Activated T-cell treated with anti-CD3 and anti-CD28 coated beads for 24 hours (primary cell): ENCODE data around the gene ATP10D.
"Not testable (repeated sequence)": the region's sequence is repeated elsewhere in the genome, so short reads cannot be mapped to it uniquely, and the experiment has no call there.

Experiments used
- DNase-seq: peaks from one replicate; pipeline ENCODE4 v3.0.0-alpha.2; 2020; ENCODE audit warnings: low read depth

The ATP10D gene

GRCh38 chr4:47535567-47536147 lies 50.6 kb downstream of the ATP10D start:
- DNase-seq: no peak

- no peak for DNase-seq
Observed at GRCh38 chr4:47536966-47537365, 51.9 kb downstream of the ATP10D start.

GRCh38 chr4:47538111-47538824 lies 53.2 kb downstream of the ATP10D start:
- DNase-seq: no peak

DNA sequence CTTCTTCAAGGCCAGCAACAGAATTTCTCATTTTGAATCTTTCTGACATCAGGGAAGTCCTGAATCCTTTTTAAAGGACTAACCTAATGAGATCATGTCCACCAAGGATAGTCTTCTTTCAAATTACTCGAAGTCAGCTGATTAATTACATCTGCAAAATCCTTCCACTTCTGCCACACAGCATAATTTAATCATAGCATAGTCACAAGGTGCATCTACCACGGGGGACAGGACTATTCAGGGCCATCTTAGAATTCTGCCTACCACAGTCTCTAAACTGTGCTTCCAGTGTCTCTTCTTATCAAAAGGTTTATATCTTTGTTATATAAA lies 53.7 kb downstream of the ATP10D start:
- DNase-seq: no peak

DNA sequence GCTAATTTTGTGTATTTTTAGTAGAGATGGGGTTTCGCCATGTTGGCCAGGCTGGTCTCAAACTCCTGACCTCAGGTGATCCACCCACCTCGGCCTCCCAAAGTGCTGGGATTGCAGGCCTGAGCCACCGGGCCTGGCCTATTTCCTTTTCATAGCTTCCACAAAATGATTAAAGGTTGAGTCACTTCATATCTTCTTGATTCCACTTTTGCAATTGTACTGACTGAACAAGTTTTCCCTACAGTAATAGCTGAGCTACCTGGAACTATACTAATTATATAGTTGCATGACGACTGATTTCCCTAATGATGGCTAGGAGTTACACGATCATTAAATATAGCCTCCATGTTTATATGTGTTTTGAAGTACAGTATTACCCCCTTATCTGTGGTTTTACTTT lies 57.6 kb downstream of the ATP10D start:
- not testable (repeated sequence) for DNase-seq

DNA sequence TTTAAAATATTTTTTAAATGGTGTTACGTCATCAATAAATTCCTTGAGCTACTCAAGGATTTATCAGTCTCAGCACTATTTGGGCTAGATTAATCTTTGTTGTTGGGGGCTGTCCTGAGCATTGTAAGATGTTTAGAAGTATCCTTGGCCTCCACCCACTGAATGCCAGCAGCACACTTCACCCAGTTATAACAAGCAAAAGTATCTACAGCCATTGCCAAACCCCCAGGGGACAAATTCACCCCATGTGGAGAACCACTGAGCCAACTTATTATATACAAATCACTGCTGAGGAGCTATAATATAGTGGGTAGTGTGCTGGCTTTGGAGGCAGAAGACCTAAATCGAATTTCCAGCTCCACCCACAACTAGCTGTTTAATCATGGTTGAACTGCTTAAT lies 58.3 kb downstream of the ATP10D start:
- DNase-seq: no peak

GRCh38 chr4:47550357-47550756 lies 65.3 kb downstream of the ATP10D start:
- not testable (repeated sequence) for DNase-seq

- no peak for DNase-seq
Observed at GRCh38 chr4:47550899-47551548, 65.9 kb downstream of the ATP10D start.

DNA sequence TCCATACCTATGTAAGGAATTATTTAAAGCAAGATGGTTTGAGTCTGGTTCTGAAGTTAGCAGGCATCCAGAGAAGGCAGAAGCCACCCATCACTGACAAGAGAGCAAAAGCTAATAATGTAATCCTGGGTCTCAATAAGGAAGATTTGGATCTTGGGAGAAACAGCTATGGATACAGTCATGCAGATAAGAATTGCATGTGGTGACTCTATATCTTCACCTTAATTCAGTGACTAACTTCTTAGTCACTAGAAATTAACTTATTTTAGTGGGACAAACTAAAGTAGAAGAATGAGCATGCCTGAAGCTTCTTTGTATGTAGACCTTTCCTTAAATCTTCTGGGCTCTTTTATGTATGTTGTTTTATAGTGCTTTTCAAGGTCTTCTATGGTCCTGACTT lies 66.6 kb downstream of the ATP10D start:
- no peak for DNase-seq

- no peak for DNase-seq
Observed at GRCh38 chr4:47553329-47554125, 68.5 kb downstream of the ATP10D start.

- not testable (repeated sequence) for DNase-seq
Observed at GRCh38 chr4:47555920-47556319, 70.8 kb downstream of the ATP10D start.

DNA sequence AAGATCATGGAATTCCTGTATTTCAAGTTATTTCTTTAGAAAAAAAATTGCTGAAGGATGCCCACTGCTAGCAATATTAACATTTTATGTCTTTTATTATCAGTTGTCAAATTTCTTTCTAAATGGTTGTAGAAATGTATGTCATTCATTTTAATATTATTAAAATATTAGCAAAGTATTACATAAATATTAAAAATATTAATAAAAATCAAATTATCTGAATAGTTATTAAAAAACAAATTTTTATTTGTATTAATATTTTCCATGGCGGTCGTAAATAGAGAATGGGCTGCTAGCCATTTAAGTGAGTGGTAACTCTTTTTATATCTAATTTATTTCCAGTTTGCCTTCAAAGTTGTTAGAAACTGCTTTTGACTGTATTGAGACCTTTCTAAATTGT lies 72.2 kb downstream of the ATP10D start:
- no peak for DNase-seq

DNA sequence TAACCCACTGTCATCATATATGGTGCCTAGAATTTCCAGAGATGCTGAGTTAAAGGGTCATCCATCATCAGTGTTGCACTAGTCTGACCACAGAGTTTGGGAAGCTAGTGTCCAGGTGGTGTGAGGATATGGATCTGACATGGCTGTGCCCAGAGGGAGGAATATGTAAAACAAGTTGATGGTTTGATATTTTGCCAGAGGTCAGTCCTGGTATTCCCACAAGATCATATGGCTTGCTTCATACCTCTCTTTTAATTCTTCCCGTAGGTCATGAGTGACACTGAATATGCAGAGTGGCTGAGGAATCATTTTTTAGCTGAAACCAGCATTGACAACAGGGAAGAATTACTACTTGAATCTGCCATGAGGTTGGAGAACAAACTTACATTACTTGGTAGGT lies 75.6 kb downstream of the ATP10D start:
- DNase-seq: no peak

- DNase-seq: no peak
Observed at GRCh38 chr4:47561331-47561730, 76.3 kb downstream of the ATP10D start.

DNA sequence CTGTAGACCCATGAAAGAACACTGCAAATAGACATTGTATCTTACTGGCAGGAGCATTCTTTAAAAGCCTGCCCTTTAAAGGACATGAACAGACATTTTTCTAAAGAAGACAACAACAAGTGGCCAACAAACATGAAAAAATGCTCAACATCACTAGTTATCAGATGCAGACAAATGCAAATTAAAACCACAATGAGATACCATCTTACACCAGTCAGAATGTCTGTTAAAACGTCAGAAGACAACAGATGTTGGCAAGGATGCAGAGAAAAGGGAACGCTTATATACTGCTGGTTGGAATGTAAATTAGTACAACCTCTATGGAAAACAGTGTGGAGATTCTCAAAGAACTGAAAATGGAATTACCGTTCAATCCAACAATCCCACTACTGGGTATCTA lies 77.2 kb downstream of the ATP10D start:
- no peak for DNase-seq

DNA sequence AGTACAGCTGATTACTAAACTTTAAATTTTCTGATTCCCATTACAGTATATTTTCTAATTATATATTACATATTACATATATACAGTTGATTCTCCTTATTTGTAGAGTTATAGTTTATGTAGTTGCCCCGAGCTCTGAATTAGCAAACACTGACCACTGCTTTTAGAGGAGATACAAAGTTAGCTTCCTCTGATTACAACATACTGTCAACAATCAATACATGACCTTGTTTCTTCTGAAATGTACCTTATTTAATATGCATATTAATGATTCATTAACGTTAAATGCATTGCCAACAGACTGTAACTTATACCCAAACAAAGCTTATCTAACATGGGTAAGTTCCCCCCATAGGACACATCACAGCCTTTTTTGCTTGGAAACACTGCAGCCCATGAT lies 81.5 kb downstream of the ATP10D start:
- DNase-seq: no peak

DNA sequence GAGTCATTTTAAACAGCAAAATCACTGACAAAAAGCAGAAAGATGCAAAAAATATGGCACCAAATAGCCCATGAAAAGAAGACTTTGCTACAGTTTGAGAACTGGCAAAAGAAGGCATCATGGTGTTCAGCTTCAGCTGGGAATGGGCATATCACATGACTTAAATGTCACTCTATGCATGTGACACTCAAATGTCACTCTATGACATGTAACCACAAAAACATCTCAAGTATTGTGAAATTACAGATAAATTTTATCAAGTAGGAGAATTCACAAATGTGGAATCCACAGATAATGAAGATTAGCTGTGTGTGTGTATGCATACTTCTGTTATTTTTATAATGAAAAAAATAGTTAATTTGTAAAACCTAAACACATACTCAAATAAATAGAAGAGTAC lies 81.9 kb downstream of the ATP10D start:
- no peak for DNase-seq

DNA sequence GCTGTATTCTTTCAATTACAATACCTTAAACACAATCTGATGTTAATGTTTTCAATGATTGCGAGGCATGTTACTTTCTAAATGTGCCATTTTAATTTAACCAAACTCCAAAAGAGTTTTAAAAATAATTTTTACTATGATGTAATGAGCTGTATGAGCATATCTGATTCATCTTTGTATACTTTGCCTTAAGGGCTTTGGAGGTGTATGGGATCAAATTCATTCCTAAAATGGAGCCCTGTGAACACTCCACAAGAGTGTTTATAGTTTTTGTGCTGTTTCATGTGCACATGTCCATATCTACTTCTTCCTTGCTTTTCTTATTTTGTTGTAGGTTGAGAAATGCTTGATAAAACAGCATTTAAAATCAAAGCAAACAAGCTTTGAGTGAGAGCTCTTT lies 82.4 kb downstream of the ATP10D start:
- no peak for DNase-seq

DNA sequence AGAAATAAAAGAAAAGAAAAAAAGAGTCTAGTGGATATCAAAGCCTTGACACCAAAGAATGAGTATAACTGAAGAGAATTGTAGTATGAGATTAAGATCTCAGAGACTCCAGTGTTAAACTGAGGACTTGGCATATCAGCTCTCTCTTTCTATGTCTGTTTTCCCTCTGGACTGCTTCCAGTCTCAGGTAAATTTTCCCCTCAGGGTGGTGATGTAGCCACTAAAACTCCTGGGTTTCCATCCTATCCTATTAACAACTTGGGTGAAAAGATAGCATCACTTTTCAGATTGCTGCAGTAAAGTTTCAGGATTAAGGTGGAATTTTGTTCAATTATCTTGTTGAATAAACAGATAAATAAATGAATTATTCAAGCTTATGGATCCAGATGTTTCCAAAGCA lies 85.7 kb downstream of the ATP10D start:
- DNase-seq: no peak

GRCh38 chr4:47572981-47573380 lies 87.9 kb downstream of the ATP10D start:
- DNase-seq: no peak

- no peak for DNase-seq
Observed at GRCh38 chr4:47577779-47578553, 92.9 kb downstream of the ATP10D start.

DNA sequence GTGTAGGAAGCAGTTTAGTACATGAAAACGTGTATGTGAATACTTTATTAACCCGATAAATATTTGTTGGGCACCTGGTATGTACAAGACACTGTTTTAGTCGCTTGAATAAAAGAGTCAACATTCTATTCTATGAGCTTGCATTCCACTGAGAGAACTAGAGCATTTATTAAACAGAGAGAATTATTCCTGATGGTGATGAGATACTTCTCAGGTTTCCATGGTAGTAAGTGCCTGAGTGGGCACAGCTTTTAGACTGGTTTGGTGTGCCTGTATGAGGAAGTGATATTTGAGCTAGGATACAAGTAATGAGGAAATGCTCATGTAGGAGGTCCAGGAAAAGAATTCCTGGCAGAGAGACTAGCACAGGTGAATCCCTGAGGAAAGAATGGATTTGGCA lies 94.2 kb downstream of the ATP10D start:
- DNase-seq: no peak
